Neural progenitor cell (in vitro differentiated cells): ENCODE data around the gene SLC17A8. TPM values are rescaled to one million over a fixed set of nuclear protein-coding genes. Genes with fewer than 3 reads are reported as not detected.

Experiments used
- DNase-seq: peaks from one replicate; pipeline ENCODE4 v3.0.0-alpha.2; 2016; ENCODE audit warnings: low spot score
- H2AFZ ChIP-seq: fragments of 200-600 bp; sonication (generic); replicated peaks from 2 replicates; pipeline ENCODE4 v1.6.1; 2016; ENCODE audit warnings: antibody characterized with exemption
- H3F3A ChIP-seq: fragments of 200-600 bp; sonication (generic); 2 replicates; pipeline ENCODE4 v1.6.1; 2016; ENCODE audit warnings: antibody characterized with exemption, low read depth
- H3K27ac ChIP-seq: fragments of 200-600 bp; sonication (generic); 2 replicates; pipeline ENCODE4 v1.5.1; 2016; ENCODE audit warnings: mild to moderate bottlenecking
- H3K27me3 ChIP-seq: fragments of 200-600 bp; sonication (generic); 2 replicates; pipeline ENCODE4 v1.6.1; 2016; ENCODE audit warnings: mild to moderate bottlenecking, moderate library complexity
- H3K36me3 ChIP-seq: fragments of 200-600 bp; sonication (generic); 2 replicates; pipeline ENCODE4 v1.5.1; 2016
- H3K4me1 ChIP-seq: fragments of 200-600 bp; sonication (generic); 2 replicates; pipeline ENCODE4 v1.6.1; 2016; ENCODE audit warnings: mixed run types
- H3K4me2 ChIP-seq: fragments of 200-600 bp; sonication (generic); 2 replicates; pipeline ENCODE4 v1.6.1; 2016
- H3K4me3 ChIP-seq: fragments of 200-600 bp; sonication (generic); 2 replicates; pipeline ENCODE4 v1.5.1; 2016
- H3K79me2 ChIP-seq: fragments of 200-600 bp; sonication (generic); 2 replicates; pipeline ENCODE4 v1.6.1; 2016; ENCODE audit warnings: low read depth
- H3K9ac ChIP-seq: fragments of 200-600 bp; sonication (generic); 2 replicates; pipeline ENCODE4 v1.6.1; 2016
- H3K9me3 ChIP-seq: fragments of 200-600 bp; sonication (generic); 2 replicates; pipeline ENCODE4 v1.5.1; 2016; ENCODE audit warnings: low read depth
- H4K20me1 ChIP-seq: fragments of 200-600 bp; sonication (generic); 2 replicates; pipeline ENCODE4 v1.6.1; 2016; ENCODE audit warnings: low read depth
- H3K27ac Mint-ChIP-seq: 3 replicates; pipeline ENCODE4 v1.8.0; 2021; ENCODE audit warnings: mixed read lengths
- H3K27me3 Mint-ChIP-seq: 2 replicates; pipeline ENCODE4 v1.8.0; 2022; ENCODE audit warnings: low read depth, mild to moderate bottlenecking, inconsistent platforms, moderate library complexity, mixed read lengths; ENCODE audit not compliant: insufficient read depth
- H3K36me3 Mint-ChIP-seq: 3 replicates; pipeline ENCODE4 v1.8.0; 2021; ENCODE audit warnings: mixed read lengths
- H3K4me1 Mint-ChIP-seq: 3 replicates; pipeline ENCODE4 v1.8.0; 2021; ENCODE audit warnings: mixed read lengths
- H3K4me3 Mint-ChIP-seq: 3 replicates; pipeline ENCODE4 v1.8.0; 2021; ENCODE audit warnings: mild to moderate bottlenecking, moderate library complexity, mixed read lengths
- H3K9me3 Mint-ChIP-seq: 3 replicates; pipeline ENCODE4 v1.8.0; 2020; ENCODE audit warnings: mixed read lengths
- CTCF ChIP-seq: fragments of 200-600 bp; sonication (generic); IDR thresholded peaks from 2 replicates; pipeline ENCODE4 v1.5.1; 2017; ENCODE audit warnings: antibody characterized with exemption, mild to moderate bottlenecking
- EZH2 ChIP-seq: fragments of 200-600 bp; sonication (generic); IDR thresholded peaks from 2 replicates; pipeline ENCODE4 v1.6.1; 2017; ENCODE audit warnings: antibody characterized with exemption, mild to moderate bottlenecking, moderate library complexity
- EZH2phosphoT487 ChIP-seq: fragments of 200-600 bp; sonication (generic); IDR thresholded peaks from 2 replicates; pipeline ENCODE4 v1.6.1; 2017; ENCODE audit warnings: antibody characterized with exemption
- total RNA-seq: library from RNA; depleted of rRNA; stranded (reverse); fragments of >200 nt; gene quantifications from 2 replicates; pipeline ENCODE4 v1.2.3, GENCODE V29; 2015; ENCODE audit warnings: low replicate concordance

SLC17A8 gene
- total RNA-seq, 1 donor from 2014 or later: not detected

DNA sequence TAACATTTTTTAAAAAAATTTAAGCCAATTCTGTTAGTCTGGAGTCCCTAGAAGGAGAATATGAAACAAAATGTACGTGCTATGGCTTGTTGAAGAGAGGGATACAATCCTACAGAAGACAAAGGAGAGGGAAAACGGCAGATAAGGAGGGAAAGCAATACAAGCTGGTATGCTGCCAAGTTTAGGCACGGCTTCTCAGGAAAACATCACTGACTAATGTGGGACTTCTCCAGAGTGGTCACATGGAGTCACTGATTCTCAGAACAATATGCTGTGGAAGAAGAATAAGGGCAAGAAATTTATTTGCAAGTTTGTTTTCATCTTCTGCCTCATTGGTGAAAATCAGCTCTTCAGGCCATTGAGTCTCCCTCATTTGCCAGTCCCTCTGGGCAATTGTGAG is 93.9 kb downstream of the SLC17A8 start:
- DNase-seq: no peak
- Histone ChIP-seq H4K20me1 (no peaks in the 10 kb centered on the region), H3K9ac (no peak overlapping the region), H3K27ac (no peak overlapping the region), H3F3A (no peaks in the 10 kb centered on the region), H3K4me2 (no peak overlapping the region), H3K9me3 (no peaks in the 10 kb centered on the region), H2AFZ (no peak overlapping the region), H3K27me3 (no peaks in the 10 kb centered on the region), H3K79me2 (no peaks in the 10 kb centered on the region), H3K4me1 (peaks cover 10% of the 10 kb centered on the region), H3K36me3 (no peaks in the 10 kb centered on the region), H3K4me3 (no peak overlapping the region)
- TF ChIP-seq EZH2 (no peak), CTCF (no peak), EZH2phosphoT487 (no peak)
- Mint-ChIP-seq H3K27me3 (no peaks in the 10 kb centered on the region), H3K27ac (no peak overlapping the region), H3K4me3 (no peak overlapping the region), H3K36me3 (no peaks in the 10 kb centered on the region), H3K9me3 (no peaks in the 10 kb centered on the region), H3K4me1 (peaks cover 17% of the 10 kb centered on the region)

DNA sequence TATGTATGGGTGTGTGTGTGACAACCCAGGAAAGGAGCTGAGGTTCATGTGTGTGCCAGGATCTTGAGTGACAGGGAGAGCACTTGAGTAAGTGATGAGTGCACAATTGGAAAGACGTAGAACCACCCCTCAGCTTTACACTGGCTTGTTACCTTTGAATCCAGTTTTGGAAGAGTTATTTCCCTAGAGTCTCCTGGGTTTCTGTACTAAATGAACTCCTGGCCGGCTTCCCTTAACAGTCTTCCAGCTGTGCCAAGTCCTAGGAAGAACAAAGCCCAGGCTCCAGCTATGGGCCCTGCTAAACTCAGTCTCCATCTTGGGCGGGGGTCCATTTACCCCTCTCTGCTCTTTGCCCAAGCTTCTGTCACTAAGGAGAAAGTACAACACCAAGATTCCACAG is 97.1 kb downstream of the SLC17A8 start:
- Histone ChIP-seq H4K20me1 (no peaks in the 10 kb centered on the region), H2AFZ (peak overlapping the region; percentile 75), H3K4me1 (no peaks in the 10 kb centered on the region), H3F3A (no peaks in the 10 kb centered on the region), H3K9me3 (no peaks in the 10 kb centered on the region), H3K79me2 (no peaks in the 10 kb centered on the region), H3K4me2 (no peak overlapping the region), H3K27ac (no peak overlapping the region), H3K27me3 (no peaks in the 10 kb centered on the region), H3K9ac (no peak overlapping the region), H3K4me3 (no peak overlapping the region), H3K36me3 (no peaks in the 10 kb centered on the region)
- H3K36me3 Mint-ChIP-seq: no peaks in the 10 kb centered on the region
- TF ChIP-seq EZH2 (no peak), EZH2phosphoT487 (no peak), CTCF (no peak)
- H3K27me3 Mint-ChIP-seq: no peaks in the 10 kb centered on the region
- no peak overlapping the region for H3K4me3 Mint-ChIP-seq
- H3K4me1 Mint-ChIP-seq: no peaks in the 10 kb centered on the region
- DNase-seq: no peak
- H3K9me3 Mint-ChIP-seq: no peaks in the 10 kb centered on the region
- H3K27ac Mint-ChIP-seq: no peak overlapping the region

GRCh38 chr12:100455896-100456295 is 99.0 kb downstream of the SLC17A8 start:
- Histone ChIP-seq H3K27ac (no peak overlapping the region), H3K9me3 (no peaks in the 10 kb centered on the region), H3K36me3 (no peaks in the 10 kb centered on the region), H3K79me2 (no peaks in the 10 kb centered on the region), H3K4me1 (peaks cover 9% of the 10 kb centered on the region), H3K4me2 (no peak overlapping the region), H3K4me3 (no peak overlapping the region), H2AFZ (no peak overlapping the region), H3K9ac (no peak overlapping the region), H4K20me1 (no peaks in the 10 kb centered on the region), H3F3A (no peaks in the 10 kb centered on the region), H3K27me3 (no peaks in the 10 kb centered on the region)
- DNase-seq: no peak
- no peak overlapping the region for H3K4me3 Mint-ChIP-seq
- no peaks in the 10 kb centered on the region for H3K36me3 Mint-ChIP-seq
- H3K4me1 Mint-ChIP-seq: peaks cover 11% of the 10 kb centered on the region
- H3K9me3 Mint-ChIP-seq: no peaks in the 10 kb centered on the region
- no peak overlapping the region for H3K27ac Mint-ChIP-seq
- no peak for TF ChIP-seq EZH2phosphoT487
- no peak for TF ChIP-seq EZH2
- no peak for TF ChIP-seq CTCF
- H3K27me3 Mint-ChIP-seq: no peaks in the 10 kb centered on the region

DNA sequence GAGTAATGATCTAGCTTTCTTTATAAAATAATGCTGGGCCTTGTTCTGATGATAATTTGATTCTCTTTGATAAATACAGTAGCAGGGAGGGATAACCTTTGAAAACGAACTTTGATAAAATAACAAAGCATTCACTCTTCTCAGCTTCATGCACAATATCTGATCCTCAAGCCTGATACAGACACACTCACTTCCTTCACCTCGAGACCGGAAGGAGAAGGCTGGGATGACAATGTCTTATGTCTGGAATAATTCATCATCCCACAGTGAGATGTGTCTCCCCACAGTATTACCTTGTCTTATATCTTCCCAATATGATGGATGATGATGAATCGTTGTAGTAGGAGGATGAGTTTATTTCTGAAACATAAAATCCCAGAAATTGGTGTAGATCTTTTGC is 101.3 kb downstream of the SLC17A8 start:
- peaks cover 9% of the 10 kb centered on the region for H3K4me1 ChIP-seq
- H3K4me3 Mint-ChIP-seq: no peak overlapping the region
- no peaks in the 10 kb centered on the region for H3F3A ChIP-seq
- no peaks in the 10 kb centered on the region for H3K9me3 ChIP-seq
- no peak overlapping the region for H3K4me2 ChIP-seq
- no peaks in the 10 kb centered on the region for H3K27me3 ChIP-seq
- no peak overlapping the region for H3K9ac ChIP-seq
- H4K20me1 ChIP-seq: no peaks in the 10 kb centered on the region
- no peak overlapping the region for H3K27ac Mint-ChIP-seq
- TF ChIP-seq EZH2: no peak
- no peak for TF ChIP-seq EZH2phosphoT487
- TF ChIP-seq CTCF: no peak
- H3K4me1 Mint-ChIP-seq: peaks cover 12% of the 10 kb centered on the region
- H3K36me3 ChIP-seq: no peaks in the 10 kb centered on the region
- no peaks in the 10 kb centered on the region for H3K36me3 Mint-ChIP-seq
- DNase-seq: no peak
- H3K27me3 Mint-ChIP-seq: no peaks in the 10 kb centered on the region
- no peak overlapping the region for H3K4me3 ChIP-seq
- no peaks in the 10 kb centered on the region for H3K9me3 Mint-ChIP-seq
- no peak overlapping the region for H2AFZ ChIP-seq
- no peak overlapping the region for H3K27ac ChIP-seq
- H3K79me2 ChIP-seq: no peaks in the 10 kb centered on the region
